Body of pancreas (tissue), 4 donors: Measurements from ENCODE around the gene BUB1B.

Source experiments
- POLR2A ChIP-seq, 3 donors: fragments of 450-650 bp; IDR thresholded peaks; one replicate each; pipeline ENCODE4 v1.6.1; 2016; ENCODE audit warnings: antibody characterized with exemption in 3 of 3, mild to moderate bottlenecking in 2 of 3
- TF ChIP-seq, protein P1 (sequence below), 7 experiments: fragments of 450-650 bp in 4 of 7; fragments of 200-600 bp in 3 of 7; sonication (generic) in 3 of 7; IDR thresholded peaks; one replicate each; pipeline ENCODE4 v1.5.1; 2016 to 2019; ENCODE audit warnings: antibody characterized with exemption in 7 of 7

DNA sequence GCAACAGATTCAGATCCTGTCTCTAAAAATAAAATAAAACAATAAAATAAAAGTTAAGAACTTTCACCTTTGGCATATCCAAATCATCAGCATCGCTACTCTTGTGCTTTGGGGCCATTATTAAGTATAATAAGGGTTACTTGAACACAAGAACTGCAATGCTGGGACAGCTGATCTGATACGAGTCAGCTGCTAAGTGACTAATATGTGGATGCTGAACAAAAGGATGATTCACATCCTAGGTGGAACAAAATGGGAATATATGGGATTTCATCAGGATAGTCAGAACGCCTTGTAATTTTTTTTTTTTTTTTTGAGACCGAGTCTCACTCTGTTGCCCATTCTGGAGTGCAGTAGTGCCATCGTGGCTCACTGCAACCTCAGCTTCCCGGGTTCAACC is 29.7 kb downstream of the BUB1B start:
- TF ChIP-seq, protein P1, sequence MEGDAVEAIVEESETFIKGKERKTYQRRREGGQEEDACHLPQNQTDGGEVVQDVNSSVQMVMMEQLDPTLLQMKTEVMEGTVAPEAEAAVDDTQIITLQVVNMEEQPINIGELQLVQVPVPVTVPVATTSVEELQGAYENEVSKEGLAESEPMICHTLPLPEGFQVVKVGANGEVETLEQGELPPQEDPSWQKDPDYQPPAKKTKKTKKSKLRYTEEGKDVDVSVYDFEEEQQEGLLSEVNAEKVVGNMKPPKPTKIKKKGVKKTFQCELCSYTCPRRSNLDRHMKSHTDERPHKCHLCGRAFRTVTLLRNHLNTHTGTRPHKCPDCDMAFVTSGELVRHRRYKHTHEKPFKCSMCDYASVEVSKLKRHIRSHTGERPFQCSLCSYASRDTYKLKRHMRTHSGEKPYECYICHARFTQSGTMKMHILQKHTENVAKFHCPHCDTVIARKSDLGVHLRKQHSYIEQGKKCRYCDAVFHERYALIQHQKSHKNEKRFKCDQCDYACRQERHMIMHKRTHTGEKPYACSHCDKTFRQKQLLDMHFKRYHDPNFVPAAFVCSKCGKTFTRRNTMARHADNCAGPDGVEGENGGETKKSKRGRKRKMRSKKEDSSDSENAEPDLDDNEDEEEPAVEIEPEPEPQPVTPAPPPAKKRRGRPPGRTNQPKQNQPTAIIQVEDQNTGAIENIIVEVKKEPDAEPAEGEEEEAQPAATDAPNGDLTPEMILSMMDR (IDR thresholded peaks at IDR 0.05): no peak
- no peak for TF ChIP-seq POLR2A (IDR thresholded peaks at IDR 0.05)
